HG03439 (cell line): ENCODE data around the gene RXRA.

Experiments
- ATAC-seq: cut with Tn5 transposase; IDR thresholded peaks from one replicate; pipeline ENCODE4 v1.9.1; 2021; ENCODE audit warnings: mild to moderate bottlenecking, moderate library complexity; ENCODE audit not compliant: unreplicated experiment

The RXRA gene

GRCh38 chr9:134365115-134365596 is 38.9 kb downstream of the RXRA start:
- ATAC-seq: no peak

- ATAC-seq: no peak
Observed at GRCh38 chr9:134365791-134366222, 39.6 kb downstream of the RXRA start.

- ATAC-seq: no peak
Observed at GRCh38 chr9:134366223-134367031, 40.2 kb downstream of the RXRA start.

- ATAC-seq: no peak
Observed at GRCh38 chr9:134367061-134367460, 40.8 kb downstream of the RXRA start.

- no peak for ATAC-seq
Observed at GRCh38 chr9:134367791-134368490, 41.7 kb downstream of the RXRA start.

GRCh38 chr9:134368571-134368970 is 42.3 kb downstream of the RXRA start:
- ATAC-seq: no peak

GRCh38 chr9:134369416-134370212 is 43.4 kb downstream of the RXRA start:
- ATAC-seq: no peak

- ATAC-seq: no peak
Observed at GRCh38 chr9:134370213-134370492, 43.9 kb downstream of the RXRA start.

- no peak for ATAC-seq
Observed at GRCh38 chr9:134370638-134371037, 44.4 kb downstream of the RXRA start.

- ATAC-seq: no peak
Observed at GRCh38 chr9:134371731-134372130, 45.5 kb downstream of the RXRA start.

- ATAC-seq: no peak
Observed at GRCh38 chr9:134372581-134373267, 46.5 kb downstream of the RXRA start.

GRCh38 chr9:134373269-134373668 is 47.0 kb downstream of the RXRA start:
- no peak for ATAC-seq

- ATAC-seq: no peak
Observed at GRCh38 chr9:134373953-134374300, 47.7 kb downstream of the RXRA start.

- no peak for ATAC-seq
Observed at GRCh38 chr9:134374301-134375010, 48.2 kb downstream of the RXRA start.

GRCh38 chr9:134375011-134375390 is 48.7 kb downstream of the RXRA start:
- no peak for ATAC-seq

GRCh38 chr9:134375430-134376385 is 49.5 kb downstream of the RXRA start:
- no peak for ATAC-seq

- ATAC-seq: no peak
Observed at GRCh38 chr9:134376386-134377142, 50.3 kb downstream of the RXRA start.

GRCh38 chr9:134377143-134377484 is 50.9 kb downstream of the RXRA start:
- ATAC-seq: no peak

GRCh38 chr9:134377976-134378375 is 51.7 kb downstream of the RXRA start:
- ATAC-seq: no peak
